Pancreas (tissue), 10 donors: ENCODE data around the gene ARGLU1. TPM values are rescaled to one million over a fixed set of nuclear protein-coding genes. Genes with fewer than 3 reads are reported as not detected.

Source experiments
- ATAC-seq, 4 donors: fragments of 200-7000 bp; cut with Tn5 transposase; one replicate each; pipeline versions ENCODE4 v1.8.0 to v1.9.1; 2020; ENCODE audit warnings: mild to moderate bottlenecking in 4 of 4, moderate library complexity in 4 of 4
- DNase-seq, 6 donors: peaks; one replicate each; pipeline ENCODE4 v3.0.0-alpha.2; 2020
- FAIRE-seq: peaks from 2 replicates; lab custom pipeline; 2012; peaks lifted over from hg19 to GRCh38; lab: Jason Lieb, UNC
- H3K27ac ChIP-seq, 4 donors: fragments of 200-600 bp; sonication (generic); 1 replicate in 3 of 4; 2 replicates in 1 of 4; pipeline versions ENCODE4 v1.5.0 to v1.8.0; 2020
- H3K27me3 ChIP-seq, 4 donors: fragments of 200-600 bp; one replicate each; pipeline ENCODE4 v1.8.0; 2021
- H3K36me3 ChIP-seq, 3 donors: fragments of 200-600 bp; sonication (generic) in 1 of 3; one replicate each; pipeline versions ENCODE4 v1.5.0 to v1.8.0; 2020 to 2021
- H3K4me1 ChIP-seq, 3 donors: fragments of 200-600 bp; one replicate each; pipeline ENCODE4 v1.8.0; 2021
- H3K4me3 ChIP-seq, 4 donors: fragments of 200-600 bp; sonication (generic) in 2 of 4; one replicate each; pipeline versions ENCODE4 v1.5.0 to v1.8.0; 2020 to 2021
- H3K9me3 ChIP-seq, 4 donors: fragments of 200-600 bp; one replicate each; pipeline ENCODE4 v1.8.0; 2021
- WGBS, 2 donors: extraction: QIAGEN DNeasy Blood & Tissue Kit; methylation state at CpG; one replicate each; pipeline ENCODE4 v1.1.7; 2013; 5-methylcytosine and 5-hydroxymethylcytosine counted together
- intact Hi-C, 3 donors: fragments of 100-400 bp; cut with DNase I; formaldehyde crosslinking; loops; one replicate each; pipeline versions ENCODE4 v1.11.1 to v1.14.2; 2022
- polyA plus RNA-seq, 2 donors: library from polyadenylated mRNA; stranded (reverse); fragments of 200-250 nt; gene quantifications; one replicate each; pipeline ENCODE4 v1.2.3, GENCODE V29; 2013
- total RNA-seq, 6 donors: library from RNA; stranded (reverse); fragmentation: NEBNext Ultra II Directional in 4 of 6; extraction: Animal tissue kit (Norgen Biotek cat#: 25700) in 4 of 6; gene quantifications; one replicate each; pipeline versions ENCODE4 v1.2.1 to v1.2.4, GENCODE V29; 2021 to 2023
- TF ChIP-seq, protein P1 (sequence below), 4 donors: fragments of 200-600 bp; sonication (generic) in 3 of 4; IDR thresholded peaks; one replicate each; pipeline versions ENCODE4 v1.5.0 to v1.8.0; 2021; ENCODE audit warnings: antibody characterized with exemption in 4 of 4
- donor health status: healthy with polysubstance abuse.
- donor health status: DM: no; HTN: no; CAD: no; lungs with moderate emphysema.
- donor health status: DM: no; HTN: no; CAD: no.
- donor health status: control.
- donor health status: control.
- donor health status: Bipolar disorder and iron deficiency.
- donor health status: DM: yes; HTN: yes; CAD: no.
- donor health status: DM: no; HTN: no; CAD: no.
- donor health status: DM: no; HTN: no; CAD: no.
- donor health status: DM: yes; HTN: yes; CAD: no.

The ARGLU1 gene
- total and polyA plus RNA-seq, 8 donors = 15.9 to 96.1 (median 27.7) TPM

DNA sequence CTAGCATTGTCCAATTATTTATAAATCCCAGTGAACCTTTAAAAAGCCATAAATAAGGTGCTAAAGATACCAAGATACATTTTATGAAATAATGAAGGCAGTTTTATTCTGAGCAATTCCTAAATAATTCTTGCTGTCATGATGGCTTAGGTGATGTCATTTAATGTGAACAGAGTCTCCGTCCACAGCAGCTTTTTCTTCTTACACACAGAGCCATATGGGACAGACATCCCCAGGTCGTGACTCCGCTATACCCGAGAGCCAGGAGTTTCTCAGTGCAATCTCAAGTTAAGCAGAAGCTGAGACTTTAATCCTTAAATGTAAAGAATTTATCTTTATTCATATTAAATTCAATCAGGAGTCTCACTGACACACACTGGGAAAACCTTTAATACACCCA lies 62.2 kb downstream of the ARGLU1 start:
- H3K36me3 ChIP-seq = no peaks in the 10 kb centered on the region
- no peak overlapping the region for H3K27ac ChIP-seq
- no peaks in the 10 kb centered on the region for H3K9me3 ChIP-seq
- TF ChIP-seq, protein P1, sequence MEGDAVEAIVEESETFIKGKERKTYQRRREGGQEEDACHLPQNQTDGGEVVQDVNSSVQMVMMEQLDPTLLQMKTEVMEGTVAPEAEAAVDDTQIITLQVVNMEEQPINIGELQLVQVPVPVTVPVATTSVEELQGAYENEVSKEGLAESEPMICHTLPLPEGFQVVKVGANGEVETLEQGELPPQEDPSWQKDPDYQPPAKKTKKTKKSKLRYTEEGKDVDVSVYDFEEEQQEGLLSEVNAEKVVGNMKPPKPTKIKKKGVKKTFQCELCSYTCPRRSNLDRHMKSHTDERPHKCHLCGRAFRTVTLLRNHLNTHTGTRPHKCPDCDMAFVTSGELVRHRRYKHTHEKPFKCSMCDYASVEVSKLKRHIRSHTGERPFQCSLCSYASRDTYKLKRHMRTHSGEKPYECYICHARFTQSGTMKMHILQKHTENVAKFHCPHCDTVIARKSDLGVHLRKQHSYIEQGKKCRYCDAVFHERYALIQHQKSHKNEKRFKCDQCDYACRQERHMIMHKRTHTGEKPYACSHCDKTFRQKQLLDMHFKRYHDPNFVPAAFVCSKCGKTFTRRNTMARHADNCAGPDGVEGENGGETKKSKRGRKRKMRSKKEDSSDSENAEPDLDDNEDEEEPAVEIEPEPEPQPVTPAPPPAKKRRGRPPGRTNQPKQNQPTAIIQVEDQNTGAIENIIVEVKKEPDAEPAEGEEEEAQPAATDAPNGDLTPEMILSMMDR (IDR thresholded peaks at IDR 0.05) = no peak
- no peak for FAIRE-seq
- 82 to 87% methylated on average over 4 of the region's 4 CpGs for WGBS, 2 donors
- no peaks in the 10 kb centered on the region for H3K4me1 ChIP-seq
- H3K27me3 ChIP-seq = no peaks in the 10 kb centered on the region
- no peak for DNase-seq
- intact Hi-C loops = no loop called here
- no peak for ATAC-seq
- no peak overlapping the region for H3K4me3 ChIP-seq

DNA sequence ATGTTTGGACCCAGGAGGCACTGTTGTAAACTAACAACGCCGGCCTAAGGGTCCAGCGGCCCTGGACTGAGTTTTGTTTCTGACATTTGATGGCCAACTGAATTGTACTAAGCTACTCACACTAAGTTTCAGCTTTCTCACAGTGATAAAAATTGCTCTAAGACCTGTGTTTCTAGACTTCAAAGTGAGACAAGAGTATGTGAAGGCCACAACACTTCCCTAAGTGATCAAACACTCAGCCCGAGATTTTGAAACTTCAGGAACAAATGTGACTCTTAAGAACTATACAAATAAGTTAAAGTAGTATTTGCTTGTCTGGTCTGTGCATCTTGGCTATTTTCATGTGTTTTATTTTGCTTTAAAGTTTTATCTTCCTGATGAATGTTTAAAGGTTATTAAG lies 62.6 kb downstream of the ARGLU1 start:
- DNase-seq (no peak), ATAC-seq (no peak), FAIRE-seq (no peak)
- Histone ChIP-seq H3K27ac (no peak overlapping the region), H3K27me3 (no peaks in the 10 kb centered on the region), H3K36me3 (no peaks in the 10 kb centered on the region), H3K4me1 (no peaks in the 10 kb centered on the region), H3K9me3 (no peaks in the 10 kb centered on the region), H3K4me3 (no peak overlapping the region)
- WGBS, 2 donors = 76 to 81% methylated on average over 4 of the region's 4 CpGs
- TF ChIP-seq, protein P1 (IDR thresholded peaks at IDR 0.05) = no peak
- intact Hi-C loops = no loop called here

DNA sequence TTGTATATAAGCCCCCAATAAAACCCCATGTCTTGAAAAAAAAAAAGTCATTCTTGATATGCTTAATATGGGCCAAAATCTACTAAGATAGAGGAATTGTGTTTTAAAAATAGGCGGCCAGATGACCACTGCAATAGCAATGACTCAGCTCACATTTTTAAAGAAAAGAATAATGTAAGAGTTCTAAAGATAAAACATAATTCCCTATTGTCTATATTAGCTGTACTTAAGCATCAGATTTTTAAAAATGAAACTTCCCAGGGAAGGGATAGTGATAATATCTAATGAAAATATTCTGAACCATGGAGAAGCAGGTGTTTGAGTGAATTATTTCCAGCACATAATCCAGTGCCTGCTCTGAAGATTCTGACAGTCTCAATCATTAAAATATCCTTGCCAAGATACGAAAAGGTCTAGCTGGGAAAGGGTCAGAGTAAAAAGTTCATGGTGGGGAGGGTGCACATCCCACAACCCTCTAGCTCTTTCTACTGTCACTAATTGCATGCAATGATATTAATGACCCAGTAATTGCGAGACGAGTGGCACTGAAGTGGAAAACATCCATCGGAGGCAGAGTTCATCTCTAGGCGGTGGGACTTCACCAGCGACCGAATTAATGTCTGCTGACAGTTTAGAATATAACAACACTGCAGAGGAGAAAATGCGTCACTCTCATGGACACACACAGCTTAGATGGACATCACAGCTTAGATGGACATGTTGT lies 64.0 kb downstream of the ARGLU1 start:
- H3K36me3 ChIP-seq = no peaks in the 10 kb centered on the region
- intact Hi-C loops = no loop called here
- no peak for FAIRE-seq
- H3K4me1 ChIP-seq = no peaks in the 10 kb centered on the region
- no peak for DNase-seq
- no peak for ATAC-seq
- no peak overlapping the region for H3K4me3 ChIP-seq
- TF ChIP-seq, protein P1 (IDR thresholded peaks at IDR 0.05) = no peak
- H3K9me3 ChIP-seq = no peaks in the 10 kb centered on the region
- 78 to 84% methylated on average over 9 of the region's 9 CpGs for WGBS, 2 donors
- H3K27ac ChIP-seq = no peak overlapping the region
- H3K27me3 ChIP-seq = no peaks in the 10 kb centered on the region

DNA sequence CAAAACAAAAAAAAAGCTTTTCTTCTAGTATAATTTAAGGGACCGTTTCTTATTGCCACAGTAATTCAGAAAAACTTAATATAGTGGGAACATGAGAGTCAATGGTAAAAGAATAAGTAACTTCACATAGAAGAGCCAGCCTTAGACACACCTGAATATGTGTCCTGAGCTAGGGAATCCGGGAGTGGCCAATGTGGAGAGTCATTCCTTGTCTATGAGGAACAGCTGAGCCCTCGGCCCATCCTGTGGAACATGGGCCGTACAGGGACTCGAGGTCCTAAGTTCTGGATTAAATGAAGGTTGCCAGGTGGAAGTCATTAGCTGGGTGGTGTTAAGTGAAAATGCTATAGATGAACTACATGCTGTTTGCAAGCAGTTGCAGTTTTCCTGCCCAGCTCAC lies 64.7 kb downstream of the ARGLU1 start:
- Histone ChIP-seq H3K36me3 (no peaks in the 10 kb centered on the region), H3K27me3 (no peaks in the 10 kb centered on the region), H3K27ac (no peak overlapping the region), H3K4me1 (no peaks in the 10 kb centered on the region), H3K9me3 (no peaks in the 10 kb centered on the region), H3K4me3 (no peak overlapping the region)
- TF ChIP-seq, protein P1 (IDR thresholded peaks at IDR 0.05) = no peak
- 73 to 76% methylated on average over 5 of the region's 5 CpGs for WGBS, 2 donors
- ATAC-seq = no peak
- intact Hi-C loops = no loop called here
- no peak for FAIRE-seq
- DNase-seq = no peak

DNA sequence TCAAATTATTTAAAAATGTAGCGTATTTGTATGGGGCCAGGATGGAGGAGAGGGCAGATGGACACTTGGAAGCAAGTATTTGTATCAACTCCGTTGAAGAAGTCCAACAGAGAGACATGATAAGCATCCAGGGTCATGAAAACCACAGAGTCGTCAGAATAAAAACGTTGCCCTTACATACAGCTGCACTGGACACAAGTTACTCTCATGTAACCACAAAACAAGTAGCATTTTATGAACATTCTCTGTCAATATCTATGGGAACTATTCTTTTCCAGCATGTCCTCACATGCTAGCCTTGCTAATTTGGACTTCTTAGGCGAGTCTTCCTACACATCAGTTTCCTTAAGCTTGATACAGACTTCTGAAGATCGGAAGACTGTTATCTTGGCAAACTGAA lies 67.5 kb downstream of the ARGLU1 start:
- H3K36me3 ChIP-seq = no peaks in the 10 kb centered on the region
- H3K27me3 ChIP-seq = no peaks in the 10 kb centered on the region
- H3K27ac ChIP-seq = no peak overlapping the region
- WGBS, 2 donors = 59 to 78% methylated on average over 6 of the region's 6 CpGs
- H3K4me1 ChIP-seq = no peaks in the 10 kb centered on the region
- no peak for DNase-seq
- no peaks in the 10 kb centered on the region for H3K9me3 ChIP-seq
- TF ChIP-seq, protein P1 (IDR thresholded peaks at IDR 0.05) = no peak
- no peak for ATAC-seq
- intact Hi-C loops = no loop called here
- no peak overlapping the region for H3K4me3 ChIP-seq
- no peak for FAIRE-seq
